ENCODE measurements around the gene UBC.

The UBC gene

DNA sequence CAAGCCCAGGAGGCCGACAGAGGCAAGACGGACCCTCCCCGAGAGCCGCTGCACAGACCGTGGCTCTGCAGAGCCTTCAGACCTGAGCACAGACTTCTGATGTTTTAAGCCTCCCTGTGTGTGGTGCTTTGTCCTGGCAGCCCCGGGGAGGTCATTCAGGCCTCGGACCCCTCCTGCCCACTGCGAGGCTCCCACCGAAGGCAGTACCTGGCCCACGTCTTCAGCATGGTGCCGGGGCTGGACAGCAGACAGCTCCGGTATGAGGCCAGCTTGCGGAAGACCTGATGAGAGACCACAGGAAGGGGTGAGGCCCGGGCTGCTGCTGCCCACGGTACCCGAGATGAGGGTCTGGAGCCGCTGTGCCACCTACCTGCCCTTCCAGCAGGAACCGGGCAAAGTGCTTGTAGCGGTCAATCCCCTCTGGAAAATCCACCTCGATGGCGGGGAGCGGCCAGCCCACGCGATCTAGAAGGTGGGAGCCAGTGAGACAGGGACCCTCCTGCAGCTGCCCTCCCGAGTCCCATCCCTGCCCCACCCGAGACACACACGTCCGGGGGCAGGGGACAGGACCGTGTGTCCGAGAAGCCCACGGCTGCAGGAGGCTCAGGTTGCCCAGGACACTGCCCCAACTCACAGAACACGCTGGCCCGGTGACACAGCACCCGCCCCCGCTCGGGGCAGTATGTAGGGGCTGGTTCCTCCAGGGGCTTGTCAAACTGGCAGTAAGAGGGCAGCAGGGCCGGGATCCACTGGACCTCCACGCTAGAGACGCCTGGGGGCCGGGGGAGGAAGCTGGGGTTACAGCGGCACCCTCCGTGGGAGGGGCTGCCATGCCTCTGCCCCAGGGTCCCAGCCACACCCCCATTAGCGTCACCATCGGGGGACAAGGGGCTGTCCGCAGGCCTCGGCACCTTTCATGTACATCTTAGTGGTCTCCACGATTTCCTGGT lies 35.6 kb upstream of the UBC start:
- Histone ChIP-seq H2BK120ac (ENCODE audit: insufficient read depth, low read length, poor library complexity) (no peak overlapping the region), H4K12ac (ENCODE audit: low read depth, low read length) (no peak overlapping the region), H2AK5ac (ENCODE audit: low read length) (no peak overlapping the region), H2AFZ (ENCODE audit: insufficient read depth, low read length, poor library complexity) (no peak overlapping the region), H3K36me3 (ENCODE audit: control insufficient read depth in 1 of 2, insufficient read depth in 2 of 2, low read length in 2 of 2) (peaks cover 46 to 62% of the 10 kb centered on the region in 2 experiments), H3K9me3 (ENCODE audit: insufficient read depth, low read depth, low read length) (peaks cover 1% of the 10 kb centered on the region), H2BK12ac (ENCODE audit: low read length) (no peak overlapping the region), H4K8ac (ENCODE audit: low read depth, low read length) (no peak overlapping the region), H3K27ac (ENCODE audit: low read depth, low read length) (no peak overlapping the region), H3K4ac (ENCODE audit: low read depth, low read length) (no peak overlapping the region), H3K79me2 (ENCODE audit: control insufficient read depth, insufficient read depth, low read length, poor library complexity) (no peaks in the 10 kb centered on the region), H3K18ac (ENCODE audit: low read length) (no peak overlapping the region), H3K23ac (ENCODE audit: low read length) (no peak overlapping the region), H4K91ac (ENCODE audit: low read depth, low read length) (no peak overlapping the region), H3K4me1 (ENCODE audit: control insufficient read depth in 1 of 2, insufficient read depth in 2 of 2, low read length in 2 of 2) (no peaks in the 10 kb centered on the region), H3K9ac (ENCODE audit: low read length) (no peak overlapping the region), H3K27me3 (ENCODE audit: insufficient read depth, low read length) (no peaks in the 10 kb centered on the region), H3K14ac (ENCODE audit: low read length) (no peak overlapping the region), H3K79me1 (ENCODE audit: low read length) (no peaks in the 10 kb centered on the region), H3K4me3 (ENCODE audit: low read depth, low read length) (no peak overlapping the region), H2BK5ac (ENCODE audit: low read depth, low read length, poor library complexity) (no peak overlapping the region), H3K4me2 (ENCODE audit: low read length) (no peak overlapping the region)
- no peak for DNase-seq
- WGBS (ENCODE audit: extremely low coverage, insufficient coverage, insufficient read length), result no CpG with 5 or more reads among the region's 47 CpGs

DNA sequence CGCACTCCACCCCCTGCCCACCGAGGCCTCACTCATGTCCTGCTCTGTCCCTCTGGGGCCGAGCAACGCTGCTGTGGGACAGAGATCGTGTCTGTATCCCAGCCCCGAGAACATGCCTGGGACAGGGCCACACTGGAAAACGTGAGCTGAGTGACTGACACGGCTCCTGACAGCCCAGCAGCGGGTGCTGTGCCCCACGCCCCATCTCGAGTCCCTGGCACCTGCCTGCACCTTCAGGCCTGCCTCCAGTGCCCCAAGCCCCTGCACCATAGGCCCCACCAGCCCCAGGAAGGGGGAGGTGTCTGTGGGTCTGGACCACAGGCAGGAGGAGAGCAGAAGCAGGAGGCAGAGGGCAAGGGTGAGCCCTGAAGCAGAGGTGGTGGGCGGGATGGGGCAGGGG lies 34.6 kb upstream of the UBC start:
- Histone ChIP-seq H4K91ac (ENCODE audit: low read depth, low read length) (no peak overlapping the region), H3K4ac (ENCODE audit: low read depth, low read length) (no peak overlapping the region), H2AK5ac (ENCODE audit: low read length) (no peak overlapping the region), H3K79me1 (ENCODE audit: low read length) (no peaks in the 10 kb centered on the region), H2BK120ac (ENCODE audit: insufficient read depth, low read length, poor library complexity) (no peak overlapping the region), H3K4me1 (ENCODE audit: control insufficient read depth in 1 of 2, insufficient read depth in 2 of 2, low read length in 2 of 2) (no peaks in the 10 kb centered on the region), H3K14ac (ENCODE audit: low read length) (no peak overlapping the region), H3K4me2 (ENCODE audit: low read length) (no peak overlapping the region), H2BK5ac (ENCODE audit: low read depth, low read length, poor library complexity) (no peak overlapping the region), H2AFZ (ENCODE audit: insufficient read depth, low read length, poor library complexity) (no peak overlapping the region), H2BK12ac (ENCODE audit: low read length) (no peak overlapping the region), H3K23ac (ENCODE audit: low read length) (no peak overlapping the region), H4K12ac (ENCODE audit: low read depth, low read length) (no peak overlapping the region), H4K8ac (ENCODE audit: low read depth, low read length) (no peak overlapping the region), H3K18ac (ENCODE audit: low read length) (no peak overlapping the region), H3K9ac (ENCODE audit: low read length) (no peak overlapping the region), H3K36me3 (ENCODE audit: control insufficient read depth in 1 of 2, insufficient read depth in 2 of 2, low read length in 2 of 2) (peaks cover 46 to 59% of the 10 kb centered on the region in 2 experiments), H3K4me3 (ENCODE audit: low read depth, low read length) (no peak overlapping the region), H3K79me2 (ENCODE audit: control insufficient read depth, insufficient read depth, low read length, poor library complexity) (no peaks in the 10 kb centered on the region), H3K27me3 (ENCODE audit: insufficient read depth, low read length) (no peaks in the 10 kb centered on the region), H3K27ac (ENCODE audit: low read depth, low read length) (no peak overlapping the region), H3K9me3 (ENCODE audit: insufficient read depth, low read depth, low read length) (no peaks in the 10 kb centered on the region)
- WGBS (ENCODE audit: extremely low coverage, insufficient coverage, insufficient read length), result no CpG with 5 or more reads among the region's 12 CpGs
- no peak for DNase-seq

DNA sequence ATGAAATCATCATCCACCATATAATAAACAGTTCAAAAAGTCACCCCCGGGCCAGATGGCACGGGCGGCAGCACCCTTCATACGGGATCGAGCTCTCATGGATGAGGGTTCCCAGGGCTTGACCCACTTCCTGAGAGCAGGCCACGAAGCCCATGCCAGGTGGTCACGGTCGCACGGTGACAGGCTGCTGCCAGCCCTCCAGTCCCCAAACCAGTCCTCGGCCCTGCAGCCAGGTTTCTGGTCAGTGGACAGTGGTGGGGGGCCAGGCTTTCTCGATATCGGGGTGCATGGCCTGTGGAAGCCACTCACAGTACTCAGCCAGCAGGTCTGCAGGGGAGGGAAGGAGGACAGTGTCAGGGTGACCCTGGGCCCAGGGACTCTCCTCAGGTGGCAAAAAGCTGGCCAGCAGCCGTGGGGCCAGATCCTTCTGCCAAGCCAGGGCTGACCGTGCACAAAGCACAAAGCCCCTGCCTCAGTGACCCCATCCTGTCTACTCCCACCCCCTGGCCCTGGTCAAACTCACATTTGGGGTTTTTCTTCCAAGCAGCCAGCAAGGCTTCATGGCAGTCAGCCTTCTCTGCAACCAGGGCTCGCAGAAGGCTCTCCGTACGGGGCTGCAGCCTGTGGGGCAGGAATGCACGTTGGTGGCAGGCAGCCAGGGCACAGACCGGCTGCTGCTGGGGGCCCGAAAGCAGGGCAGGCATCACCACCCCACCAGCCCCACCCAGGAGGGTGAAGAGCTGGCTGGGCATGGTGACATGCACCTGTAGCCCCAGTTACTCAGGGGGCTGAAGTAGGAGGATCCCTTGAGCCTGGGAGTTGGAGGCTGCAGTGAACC lies 33.3 kb upstream of the UBC start:
- WGBS (ENCODE audit: extremely low coverage, insufficient coverage, insufficient read length), result no CpG with 5 or more reads among the region's 20 CpGs
- H3K79me2 ChIP-seq (ENCODE audit: control insufficient read depth, insufficient read depth, low read length, poor library complexity), result no peaks in the 10 kb centered on the region

DNA sequence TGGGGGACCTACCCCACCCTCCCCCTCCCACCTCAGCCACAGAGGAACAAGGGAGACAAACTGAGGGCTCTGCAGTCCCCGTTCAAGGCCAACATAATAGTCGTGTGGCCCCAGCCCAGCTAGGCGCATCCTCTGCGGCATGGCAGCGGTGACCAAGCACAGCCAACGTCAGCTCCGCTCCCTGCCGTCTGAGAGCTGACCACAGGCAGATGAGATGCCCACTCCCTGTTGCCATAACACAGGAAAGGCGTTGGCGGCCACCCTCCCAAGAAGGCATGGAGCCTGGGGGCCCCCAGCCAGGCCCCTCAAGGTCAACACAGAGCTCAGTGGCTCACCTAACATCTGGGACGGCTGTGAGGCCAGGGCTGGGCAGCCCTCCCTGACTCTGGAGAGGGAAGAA lies 32.6 kb upstream of the UBC start:
- no peaks in the 10 kb centered on the region for H3K27me3 ChIP-seq (ENCODE audit: insufficient read depth, low read length)
- no peak overlapping the region for H2BK12ac ChIP-seq (ENCODE audit: low read length)
- H3K18ac ChIP-seq (ENCODE audit: low read length), result no peak overlapping the region
- H3K9ac ChIP-seq (ENCODE audit: low read length), result no peak overlapping the region
- H3K36me3 ChIP-seq (ENCODE audit: control insufficient read depth in 1 of 2, insufficient read depth in 2 of 2, low read length in 2 of 2), result peaks cover 35 to 44% of the 10 kb centered on the region in 2 experiments
- H2BK120ac ChIP-seq (ENCODE audit: insufficient read depth, low read length, poor library complexity), result no peak overlapping the region
- H3K4me1 ChIP-seq (ENCODE audit: control insufficient read depth in 1 of 2, insufficient read depth in 2 of 2, low read length in 2 of 2), result no peaks in the 10 kb centered on the region
- no peak overlapping the region for H4K8ac ChIP-seq (ENCODE audit: low read depth, low read length)
- no peak overlapping the region for H3K4me2 ChIP-seq (ENCODE audit: low read length)
- H3K79me1 ChIP-seq (ENCODE audit: low read length), result no peaks in the 10 kb centered on the region
- no peak overlapping the region for H3K4me3 ChIP-seq (ENCODE audit: low read depth, low read length)
- no peaks in the 10 kb centered on the region for H3K79me2 ChIP-seq (ENCODE audit: control insufficient read depth, insufficient read depth, low read length, poor library complexity)
- H2AK5ac ChIP-seq (ENCODE audit: low read length), result no peak overlapping the region
- H2AFZ ChIP-seq (ENCODE audit: insufficient read depth, low read length, poor library complexity), result no peak overlapping the region
- no peak for DNase-seq
- H4K91ac ChIP-seq (ENCODE audit: low read depth, low read length), result no peak overlapping the region
- no CpG with 5 or more reads among the region's 11 CpGs for WGBS (ENCODE audit: extremely low coverage, insufficient coverage, insufficient read length)
- H3K27ac ChIP-seq (ENCODE audit: low read depth, low read length), result no peak overlapping the region
- H3K14ac ChIP-seq (ENCODE audit: low read length), result no peak overlapping the region
- no peak overlapping the region for H3K23ac ChIP-seq (ENCODE audit: low read length)
- H4K12ac ChIP-seq (ENCODE audit: low read depth, low read length), result no peak overlapping the region
- no peak overlapping the region for H3K4ac ChIP-seq (ENCODE audit: low read depth, low read length)
- no peak overlapping the region for H2BK5ac ChIP-seq (ENCODE audit: low read depth, low read length, poor library complexity)
- no peaks in the 10 kb centered on the region for H3K9me3 ChIP-seq (ENCODE audit: insufficient read depth, low read depth, low read length)

More for the DNA sequence above, 33.3 kb upstream of the UBC start:
- Histone ChIP-seq H2AFZ (ENCODE audit: insufficient read depth, low read length, poor library complexity) (no peak overlapping the region), H3K4me3 (ENCODE audit: low read depth, low read length) (no peak overlapping the region), H4K12ac (ENCODE audit: low read depth, low read length) (no peak overlapping the region), H3K4me2 (ENCODE audit: low read length) (no peak overlapping the region), H3K23ac (ENCODE audit: low read length) (no peak overlapping the region), H3K79me1 (ENCODE audit: low read length) (no peaks in the 10 kb centered on the region), H3K18ac (ENCODE audit: low read length) (no peak overlapping the region), H3K9ac (ENCODE audit: low read length) (no peak overlapping the region), H2AK5ac (ENCODE audit: low read length) (no peak overlapping the region), H3K4ac (ENCODE audit: low read depth, low read length) (no peak overlapping the region), H4K8ac (ENCODE audit: low read depth, low read length) (no peak overlapping the region), H4K91ac (ENCODE audit: low read depth, low read length) (no peak overlapping the region), H3K9me3 (ENCODE audit: insufficient read depth, low read depth, low read length) (no peaks in the 10 kb centered on the region), H3K27me3 (ENCODE audit: insufficient read depth, low read length) (no peaks in the 10 kb centered on the region), H3K14ac (ENCODE audit: low read length) (no peak overlapping the region), H3K27ac (ENCODE audit: low read depth, low read length) (no peak overlapping the region), H2BK120ac (ENCODE audit: insufficient read depth, low read length, poor library complexity) (no peak overlapping the region), H3K36me3 (ENCODE audit: control insufficient read depth in 1 of 2, insufficient read depth in 2 of 2, low read length in 2 of 2) (peaks cover 40 to 51% of the 10 kb centered on the region in 2 experiments), H2BK12ac (ENCODE audit: low read length) (no peak overlapping the region), H3K4me1 (ENCODE audit: control insufficient read depth in 1 of 2, insufficient read depth in 2 of 2, low read length in 2 of 2) (no peaks in the 10 kb centered on the region), H2BK5ac (ENCODE audit: low read depth, low read length, poor library complexity) (no peak overlapping the region)
- DNase-seq, result no peak

All from trophoblast cell (in vitro differentiated cells and primary cell).